Trophoblast cell (in vitro differentiated cells and primary cell): ENCODE results near the gene ZBTB7C.

Experiments
- DNase-seq, 2 donors: peaks; one replicate each; pipeline ENCODE4 v3.0.0-alpha.2; 2016
- H2AFZ ChIP-seq: 2 replicates; pipeline ENCODE4 v1.6.1; 2013; ENCODE audit warnings: low read length, moderate library complexity, mild to moderate bottlenecking; ENCODE audit not compliant: insufficient read depth, poor library complexity
- H2AK5ac ChIP-seq: 2 replicates; pipeline ENCODE4 v1.6.1; 2013; ENCODE audit warnings: mild to moderate bottlenecking, low read length
- H2BK120ac ChIP-seq: 2 replicates; pipeline ENCODE4 v1.6.1; 2013; ENCODE audit warnings: low read length, mild to moderate bottlenecking, moderate library complexity; ENCODE audit not compliant: insufficient read depth, poor library complexity
- H2BK12ac ChIP-seq: 2 replicates; pipeline ENCODE4 v1.6.1; 2013; ENCODE audit warnings: mild to moderate bottlenecking, low read length, moderate library complexity
- H2BK5ac ChIP-seq: 2 replicates; pipeline ENCODE4 v1.6.1; 2013; ENCODE audit warnings: low read length, low read depth, moderate library complexity, mild to moderate bottlenecking; ENCODE audit not compliant: poor library complexity
- H3K14ac ChIP-seq: 2 replicates; pipeline ENCODE4 v1.6.1; 2013; ENCODE audit warnings: mild to moderate bottlenecking, low read length
- H3K18ac ChIP-seq: 2 replicates; pipeline ENCODE4 v1.6.1; 2013; ENCODE audit warnings: mild to moderate bottlenecking, low read length
- H3K23ac ChIP-seq: 2 replicates; pipeline ENCODE4 v1.6.1; 2013; ENCODE audit warnings: low read length
- H3K27ac ChIP-seq: 2 replicates; pipeline ENCODE4 v1.5.1; 2013; ENCODE audit warnings: low read depth, mild to moderate bottlenecking, inconsistent platforms, low read length, moderate library complexity
- H3K27me3 ChIP-seq: 2 replicates; pipeline ENCODE4 v1.6.1; 2013; ENCODE audit warnings: inconsistent platforms, mild to moderate bottlenecking, low read length, moderate library complexity; ENCODE audit not compliant: insufficient read depth
- H3K36me3 ChIP-seq, 2 experiments: 1 replicate in 1 of 2; 2 replicates in 1 of 2; pipeline ENCODE4 v1.6.1; 2013; ENCODE audit warnings: low read length in 2 of 2, mild to moderate bottlenecking in 2 of 2, moderate library complexity in 1 of 2; ENCODE audit not compliant: insufficient read depth in 2 of 2, control insufficient read depth in 1 of 2
- H3K4ac ChIP-seq: 2 replicates; pipeline ENCODE4 v1.6.1; 2013; ENCODE audit warnings: low read depth, mild to moderate bottlenecking, low read length, moderate library complexity
- H3K4me1 ChIP-seq, 2 experiments: 1 replicate in 1 of 2; 2 replicates in 1 of 2; pipeline ENCODE4 v1.6.1; 2013; ENCODE audit warnings: low read length in 2 of 2, mild to moderate bottlenecking in 2 of 2, moderate library complexity in 1 of 2; ENCODE audit not compliant: insufficient read depth in 2 of 2, control insufficient read depth in 1 of 2
- H3K4me2 ChIP-seq: 2 replicates; pipeline ENCODE4 v1.6.1; 2013; ENCODE audit warnings: inconsistent platforms, mild to moderate bottlenecking, low read length, moderate library complexity
- H3K4me3 ChIP-seq: 2 replicates; pipeline ENCODE4 v1.5.1; 2013; ENCODE audit warnings: mild to moderate bottlenecking, low read depth, low read length, inconsistent platforms
- H3K79me1 ChIP-seq: one replicate; pipeline ENCODE4 v1.6.1; 2013; ENCODE audit warnings: low read length
- H3K79me2 ChIP-seq: 2 replicates; pipeline ENCODE4 v1.6.1; 2013; ENCODE audit warnings: low read length, mild to moderate bottlenecking; ENCODE audit not compliant: control insufficient read depth, insufficient read depth, poor library complexity
- H3K9ac ChIP-seq: 2 replicates; pipeline ENCODE4 v1.6.1; 2013; ENCODE audit warnings: mild to moderate bottlenecking, low read length
- H3K9me3 ChIP-seq: 2 replicates; pipeline ENCODE4 v1.6.1; 2013; ENCODE audit warnings: low read depth, mild to moderate bottlenecking, control low read depth, inconsistent platforms, low read length; ENCODE audit not compliant: insufficient read depth
- H4K12ac ChIP-seq: 2 replicates; pipeline ENCODE4 v1.6.1; 2013; ENCODE audit warnings: low read depth, mild to moderate bottlenecking, low read length, moderate library complexity
- H4K8ac ChIP-seq: 2 replicates; pipeline ENCODE4 v1.6.1; 2013; ENCODE audit warnings: low read depth, mild to moderate bottlenecking, low read length, moderate library complexity
- H4K91ac ChIP-seq: one replicate; pipeline ENCODE4 v1.6.1; 2013; ENCODE audit warnings: low read depth, mild to moderate bottlenecking, low read length, moderate library complexity
- WGBS: extraction: QIAGEN DNeasy Blood & Tissue Kit; methylation state at CpG from one replicate; pipeline ENCODE4 v1.1.7; 2013; ENCODE audit warnings: missing lambda C conversion rate; ENCODE audit not compliant: insufficient read length, insufficient coverage; ENCODE audit errors: extremely low coverage; 5-methylcytosine and 5-hydroxymethylcytosine counted together

ZBTB7C gene

DNA sequence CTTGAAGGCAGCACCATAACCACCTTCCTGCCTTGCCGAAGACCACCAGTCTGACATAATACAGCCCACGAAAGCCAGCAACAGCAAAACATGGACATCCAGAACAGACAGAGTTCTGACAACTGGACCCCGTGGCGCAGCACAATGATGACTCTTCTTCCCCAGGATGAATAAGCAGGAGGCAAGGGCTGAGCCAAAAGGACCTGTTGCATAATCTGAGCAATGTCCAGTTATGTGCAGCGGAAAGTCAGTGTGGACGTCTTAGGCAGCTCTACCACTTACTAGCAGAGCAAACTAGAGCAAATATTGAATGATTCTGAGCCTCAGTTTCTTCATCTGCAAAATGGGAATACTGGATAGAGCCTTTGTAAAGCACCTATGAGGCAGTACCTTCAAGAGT is 225.1 kb downstream of the ZBTB7C start:
- Histone ChIP-seq H3K14ac (no peak overlapping the region), H3K79me2 (no peaks in the 10 kb centered on the region), H3K4me1 (no peaks in the 10 kb centered on the region), H2AFZ (no peak overlapping the region), H4K8ac (no peak overlapping the region), H3K18ac (no peak overlapping the region), H3K9me3 (no peaks in the 10 kb centered on the region), H2BK5ac (no peak overlapping the region), H3K9ac (no peak overlapping the region), H4K91ac (no peak overlapping the region), H2BK120ac (no peak overlapping the region), H3K36me3 (no peaks in the 10 kb centered on the region), H3K79me1 (no peaks in the 10 kb centered on the region), H3K23ac (no peak overlapping the region), H3K4me3 (no peak overlapping the region), H2BK12ac (no peak overlapping the region), H2AK5ac (no peak overlapping the region), H3K27ac (no peak overlapping the region), H3K4ac (no peak overlapping the region), H3K4me2 (no peak overlapping the region), H4K12ac (no peak overlapping the region), H3K27me3 (no peaks in the 10 kb centered on the region)
- DNase-seq: no peak
- no CpG with 5 or more reads among the region's 6 CpGs for WGBS

DNA sequence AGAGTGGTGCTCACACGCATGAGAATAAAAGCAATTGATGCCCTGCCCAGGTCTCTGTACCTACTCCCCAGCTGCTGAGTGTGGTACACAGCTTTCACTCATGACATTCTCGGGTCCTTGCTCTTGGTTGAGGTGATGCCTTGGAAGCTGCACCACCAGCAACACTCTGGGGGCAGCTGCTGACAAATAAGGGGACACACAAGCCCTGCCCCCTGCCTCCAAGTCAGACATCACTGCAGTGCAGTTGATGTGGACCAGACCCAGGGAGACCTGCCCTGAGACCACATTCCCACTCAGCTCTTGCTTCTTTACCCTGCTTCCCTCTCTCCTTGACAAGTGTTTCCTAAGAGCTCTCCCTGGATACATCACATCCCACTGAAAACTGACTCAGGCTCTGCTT is 225.6 kb downstream of the ZBTB7C start:
- Histone ChIP-seq H2BK12ac (no peak overlapping the region), H3K27ac (no peak overlapping the region), H2AFZ (no peak overlapping the region), H3K9ac (no peak overlapping the region), H3K4me2 (no peak overlapping the region), H3K4me3 (no peak overlapping the region), H3K9me3 (no peaks in the 10 kb centered on the region), H3K18ac (no peak overlapping the region), H4K12ac (no peak overlapping the region), H3K23ac (no peak overlapping the region), H2AK5ac (no peak overlapping the region), H3K4me1 (no peaks in the 10 kb centered on the region), H3K79me2 (no peaks in the 10 kb centered on the region), H3K36me3 (no peaks in the 10 kb centered on the region), H3K79me1 (no peaks in the 10 kb centered on the region), H4K8ac (no peak overlapping the region), H4K91ac (no peak overlapping the region), H3K4ac (no peak overlapping the region), H2BK5ac (no peak overlapping the region), H3K14ac (no peak overlapping the region), H3K27me3 (no peaks in the 10 kb centered on the region), H2BK120ac (no peak overlapping the region)
- WGBS: no CpG with 5 or more reads among the region's 2 CpGs
- no peak for DNase-seq

- H3K14ac ChIP-seq: no peak overlapping the region
- H4K8ac ChIP-seq: no peak overlapping the region
- no CpG with 5 or more reads among the region's 3 CpGs for WGBS
- H3K79me2 ChIP-seq: no peaks in the 10 kb centered on the region
- H3K27me3 ChIP-seq: no peaks in the 10 kb centered on the region
- H3K27ac ChIP-seq: no peak overlapping the region
- H3K4me1 ChIP-seq: no peaks in the 10 kb centered on the region
- no peaks in the 10 kb centered on the region for H3K79me1 ChIP-seq
- H2AFZ ChIP-seq: no peak overlapping the region
- no peak overlapping the region for H4K12ac ChIP-seq
- H3K4ac ChIP-seq: no peak overlapping the region
- no peak overlapping the region for H2BK5ac ChIP-seq
- H3K4me3 ChIP-seq: no peak overlapping the region
- peaks cover 2% of the 10 kb centered on the region for H3K9me3 ChIP-seq
- H3K4me2 ChIP-seq: no peak overlapping the region
- H3K36me3 ChIP-seq: no peaks in the 10 kb centered on the region
- no peak overlapping the region for H3K23ac ChIP-seq
- no peak overlapping the region for H3K18ac ChIP-seq
- H4K91ac ChIP-seq: no peak overlapping the region
- no peak for DNase-seq
- no peak overlapping the region for H2BK120ac ChIP-seq
- no peak overlapping the region for H2AK5ac ChIP-seq
- no peak overlapping the region for H2BK12ac ChIP-seq
- H3K9ac ChIP-seq: no peak overlapping the region
Observed at GRCh38 chr18:48182779-48183178, 226.4 kb downstream of the ZBTB7C start.

DNA sequence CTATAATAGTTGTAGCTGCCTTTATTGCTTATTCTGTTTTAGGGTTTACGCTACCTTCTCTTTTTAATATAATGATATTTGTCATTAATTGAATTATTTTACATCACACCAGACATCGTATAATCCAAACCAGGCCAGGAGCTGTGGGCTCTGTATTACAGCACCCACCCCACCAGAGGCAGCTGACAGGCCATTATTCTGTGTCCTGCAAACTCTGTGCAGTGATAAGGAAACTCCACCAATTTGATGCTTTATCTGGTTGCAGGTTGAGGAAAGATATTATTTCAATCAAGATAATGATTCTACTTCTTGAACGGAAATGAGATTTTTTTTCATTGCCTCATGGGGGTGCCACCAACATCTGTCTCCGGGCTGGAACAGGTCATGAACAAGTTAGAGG is 227.3 kb downstream of the ZBTB7C start:
- H3K18ac ChIP-seq: no peak overlapping the region
- no peak overlapping the region for H2BK120ac ChIP-seq
- peaks cover 2% of the 10 kb centered on the region for H3K9me3 ChIP-seq
- H3K4me3 ChIP-seq: no peak overlapping the region
- no peaks in the 10 kb centered on the region for H3K79me2 ChIP-seq
- no peaks in the 10 kb centered on the region for H3K27me3 ChIP-seq
- H3K4ac ChIP-seq: no peak overlapping the region
- H2AFZ ChIP-seq: no peak overlapping the region
- H3K36me3 ChIP-seq: no peaks in the 10 kb centered on the region
- H2BK12ac ChIP-seq: no peak overlapping the region
- no peak overlapping the region for H3K23ac ChIP-seq
- H3K79me1 ChIP-seq: no peaks in the 10 kb centered on the region
- no peak overlapping the region for H2BK5ac ChIP-seq
- no peak overlapping the region for H4K12ac ChIP-seq
- H3K27ac ChIP-seq: no peak overlapping the region
- no peak for DNase-seq
- whole genome bisulfite sequencing: no CpG with 5 or more reads among the region's 4 CpGs
- H3K14ac ChIP-seq: no peak overlapping the region
- no peak overlapping the region for H2AK5ac ChIP-seq
- no peaks in the 10 kb centered on the region for H3K4me1 ChIP-seq
- no peak overlapping the region for H4K91ac ChIP-seq
- no peak overlapping the region for H3K4me2 ChIP-seq
- H3K9ac ChIP-seq: no peak overlapping the region
- no peak overlapping the region for H4K8ac ChIP-seq
